ENCODE results near the gene PSD2.
"Not testable (repeated sequence)": the region's sequence is repeated elsewhere in the genome, so short reads cannot be mapped to it uniquely, and the experiment has no call there.

Gene PSD2

GRCh38 chr5:139792218-139792617 lies 3.4 kb upstream of the PSD2 start:
- no peak for TF ChIP-seq CTCF (conservative IDR thresholded peaks at IDR 0.05; ENCODE audit: low read depth, low read length)
- H4K20me1 ChIP-seq (ENCODE audit: insufficient read depth), result no peaks in the 10 kb centered on the region
- H3K27me3 ChIP-seq (ENCODE audit: insufficient read depth, low read depth), result peaks cover 43% of the 10 kb centered on the region
- H3K27ac ChIP-seq, result no peak overlapping the region
- H3K4me1 ChIP-seq (ENCODE audit: low read depth, poor library complexity, severe bottlenecking), result no peaks in the 10 kb centered on the region
- H2AFZ ChIP-seq (ENCODE audit: low read depth), result no peak overlapping the region
- no peak overlapping the region for H3K4me2 ChIP-seq
- H3K79me2 ChIP-seq (ENCODE audit: insufficient read depth, low read depth), result no peaks in the 10 kb centered on the region
- no peak overlapping the region for H3K9ac ChIP-seq
- H3K36me3 ChIP-seq (ENCODE audit: insufficient read depth), result no peaks in the 10 kb centered on the region
- no peak overlapping the region for H3K4me3 ChIP-seq (IDR thresholded peaks at IDR 0.05; ENCODE audit: insufficient read depth, low read depth, low read length)

GRCh38 chr5:139792655-139793054 lies 3.0 kb upstream of the PSD2 start:
- not testable (repeated sequence) for H3K4me3 ChIP-seq (IDR thresholded peaks at IDR 0.05; ENCODE audit: insufficient read depth, low read depth, low read length); H4K20me1 ChIP-seq (ENCODE audit: insufficient read depth); H2AFZ ChIP-seq (ENCODE audit: low read depth); H3K27ac ChIP-seq; H3K4me1 ChIP-seq (ENCODE audit: low read depth, poor library complexity, severe bottlenecking); H3K79me2 ChIP-seq (ENCODE audit: insufficient read depth, low read depth); H3K4me2 ChIP-seq; H3K36me3 ChIP-seq (ENCODE audit: insufficient read depth); H3K9ac ChIP-seq
- H3K27me3 ChIP-seq (ENCODE audit: insufficient read depth, low read depth), result peaks cover 46% of the 10 kb centered on the region

GRCh38 chr5:139794067-139794846 lies 1.4 kb upstream of the PSD2 start:
- H3K4me2 ChIP-seq, result no peak overlapping the region
- H3K36me3 ChIP-seq (ENCODE audit: insufficient read depth), result no peaks in the 10 kb centered on the region
- no peaks in the 10 kb centered on the region for H3K79me2 ChIP-seq (ENCODE audit: insufficient read depth, low read depth)
- H3K9ac ChIP-seq, result no peak overlapping the region
- H3K27ac ChIP-seq, result no peak overlapping the region
- peaks cover 54% of the 10 kb centered on the region for H3K27me3 ChIP-seq (ENCODE audit: insufficient read depth, low read depth)
- no peaks in the 10 kb centered on the region for H3K4me1 ChIP-seq (ENCODE audit: low read depth, poor library complexity, severe bottlenecking)
- H2AFZ ChIP-seq (ENCODE audit: low read depth), result no peak overlapping the region
- no peak for TF ChIP-seq CTCF (conservative IDR thresholded peaks at IDR 0.05; ENCODE audit: low read depth, low read length)
- no peak overlapping the region for H3K4me3 ChIP-seq (IDR thresholded peaks at IDR 0.05; ENCODE audit: insufficient read depth, low read depth, low read length)
- no peaks in the 10 kb centered on the region for H4K20me1 ChIP-seq (ENCODE audit: insufficient read depth)

GRCh38 chr5:139796061-139796806 lies 626 bp downstream of the PSD2 start:
- no peak overlapping the region for H2AFZ ChIP-seq (ENCODE audit: low read depth)

More at GRCh38 chr5:139796061-139796806, 626 bp downstream of the PSD2 start:
- no peak for TF ChIP-seq CTCF (conservative IDR thresholded peaks at IDR 0.05; ENCODE audit: low read depth, low read length)
- H3K79me2 ChIP-seq (ENCODE audit: insufficient read depth, low read depth), result no peaks in the 10 kb centered on the region
- no peak overlapping the region for H3K4me3 ChIP-seq (IDR thresholded peaks at IDR 0.05; ENCODE audit: insufficient read depth, low read depth, low read length)
- no peak overlapping the region for H3K27ac ChIP-seq
- no peak overlapping the region for H3K4me2 ChIP-seq
- no peaks in the 10 kb centered on the region for H3K36me3 ChIP-seq (ENCODE audit: insufficient read depth)
- no peaks in the 10 kb centered on the region for H3K4me1 ChIP-seq (ENCODE audit: low read depth, poor library complexity, severe bottlenecking)
- H3K9ac ChIP-seq, result no peak overlapping the region
- no peaks in the 10 kb centered on the region for H4K20me1 ChIP-seq (ENCODE audit: insufficient read depth)
- peaks cover 62% of the 10 kb centered on the region for H3K27me3 ChIP-seq (ENCODE audit: insufficient read depth, low read depth)

Measured in KMS-11 (cell line).